ENCODE measurements around the gene HBA2. TPM values are rescaled to one million over a fixed set of nuclear protein-coding genes. Genes with fewer than 3 reads are reported as not detected.
"Not testable (repeated sequence)": the region's sequence is repeated elsewhere in the genome, so short reads cannot be mapped to it uniquely, and the experiment has no call there.

HBA2 gene
- polyA plus RNA-seq (2013, experiment 1 of 4) = not detected
- not detected for polyA plus RNA-seq (2013, experiment 2 of 4)
- not detected for polyA plus RNA-seq (2013, experiment 3 of 4)
- polyA plus RNA-seq (2013, experiment 4 of 4) = not detected

GRCh38 chr16:172374-172941, at the start of gene HBA2:
Gene HBA2, plus strand, starts transcription at chr16:172876. Its CDS starts 37 bp downstream, at chr16:172913.
- no CpG with 5 or more reads among the region's 74 CpGs for WGBS, 2 experiments

GRCh38 chr16:123558-124350, 48.9 kb upstream of the HBA2 start:
- WGBS, 2 experiments = 88 to 90% methylated on average over 17 of the region's 19 CpGs
- H3K4me3 ChIP-seq (ENCODE audit: insufficient read depth, low read depth, low read length); H3K4me1 ChIP-seq (ENCODE audit: control insufficient read depth, insufficient read depth, low read length); H3K27ac ChIP-seq (ENCODE audit: insufficient read depth, low read depth, low read length, poor library complexity, severe bottlenecking); H3K9me3 ChIP-seq (ENCODE audit: control insufficient read depth, low read length); H3K36me3 ChIP-seq (ENCODE audit: control insufficient read depth, insufficient read depth, low read length); H3K27me3 ChIP-seq (ENCODE audit: control insufficient read depth, insufficient read depth, low read length, poor library complexity, severe bottlenecking): not testable (repeated sequence)

More at GRCh38 chr16:172374-172941, at the start of gene HBA2:
- H3K27ac ChIP-seq (ENCODE audit: insufficient read depth, low read depth, low read length, poor library complexity, severe bottlenecking); H3K36me3 ChIP-seq (ENCODE audit: control insufficient read depth, insufficient read depth, low read length); H3K4me3 ChIP-seq (ENCODE audit: insufficient read depth, low read depth, low read length); H3K4me1 ChIP-seq (ENCODE audit: control insufficient read depth, insufficient read depth, low read length); H3K9me3 ChIP-seq (ENCODE audit: control insufficient read depth, low read length): not testable (repeated sequence)
- peaks cover 91% of the 10 kb centered on the region for H3K27me3 ChIP-seq (ENCODE audit: control insufficient read depth, insufficient read depth, low read length, poor library complexity, severe bottlenecking)

- H3K4me1 ChIP-seq (ENCODE audit: control insufficient read depth, insufficient read depth, low read length) = no peaks in the 10 kb centered on the region
- H3K4me3 ChIP-seq (ENCODE audit: insufficient read depth, low read depth, low read length) = no peak overlapping the region
- H3K27me3 ChIP-seq (ENCODE audit: control insufficient read depth, insufficient read depth, low read length, poor library complexity, severe bottlenecking) = no peaks in the 10 kb centered on the region
- no peaks in the 10 kb centered on the region for H3K9me3 ChIP-seq (ENCODE audit: control insufficient read depth, low read length)
- WGBS, 2 experiments = 95 to 98% methylated on average over 3 of the region's 3 CpGs
- no peak overlapping the region for H3K27ac ChIP-seq (ENCODE audit: insufficient read depth, low read depth, low read length, poor library complexity, severe bottlenecking)
- no peaks in the 10 kb centered on the region for H3K36me3 ChIP-seq (ENCODE audit: control insufficient read depth, insufficient read depth, low read length)
These were observed 47.7 kb upstream of the HBA2 start for GRCh38 chr16:125011-125410.

- no peaks in the 10 kb centered on the region for H3K36me3 ChIP-seq (ENCODE audit: control insufficient read depth, insufficient read depth, low read length)
- H3K27me3 ChIP-seq (ENCODE audit: control insufficient read depth, insufficient read depth, low read length, poor library complexity, severe bottlenecking) = no peaks in the 10 kb centered on the region
- WGBS, 2 experiments = 93 to 96% methylated on average over 2 of the region's 2 CpGs
- no peaks in the 10 kb centered on the region for H3K4me1 ChIP-seq (ENCODE audit: control insufficient read depth, insufficient read depth, low read length)
- no peaks in the 10 kb centered on the region for H3K9me3 ChIP-seq (ENCODE audit: control insufficient read depth, low read length)
- no peak overlapping the region for H3K27ac ChIP-seq (ENCODE audit: insufficient read depth, low read depth, low read length, poor library complexity, severe bottlenecking)
- H3K4me3 ChIP-seq (ENCODE audit: insufficient read depth, low read depth, low read length) = no peak overlapping the region
These were observed 43.6 kb upstream of the HBA2 start for GRCh38 chr16:129075-129474.

GRCh38 chr16:130533-131173, 42.0 kb upstream of the HBA2 start:
- Histone ChIP-seq H3K36me3 (ENCODE audit: control insufficient read depth, insufficient read depth, low read length) (no peaks in the 10 kb centered on the region), H3K9me3 (ENCODE audit: control insufficient read depth, low read length) (no peaks in the 10 kb centered on the region), H3K4me3 (ENCODE audit: insufficient read depth, low read depth, low read length) (no peak overlapping the region), H3K4me1 (ENCODE audit: control insufficient read depth, insufficient read depth, low read length) (no peaks in the 10 kb centered on the region), H3K27me3 (ENCODE audit: control insufficient read depth, insufficient read depth, low read length, poor library complexity, severe bottlenecking) (no peaks in the 10 kb centered on the region), H3K27ac (ENCODE audit: insufficient read depth, low read depth, low read length, poor library complexity, severe bottlenecking) (no peak overlapping the region)
- 94 to 96% methylated on average over 14 to 15 of the region's 15 CpGs for WGBS, 2 experiments

- Histone ChIP-seq H3K27me3 (ENCODE audit: control insufficient read depth, insufficient read depth, low read length, poor library complexity, severe bottlenecking) (no peaks in the 10 kb centered on the region), H3K4me1 (ENCODE audit: control insufficient read depth, insufficient read depth, low read length) (no peaks in the 10 kb centered on the region), H3K36me3 (ENCODE audit: control insufficient read depth, insufficient read depth, low read length) (no peaks in the 10 kb centered on the region), H3K9me3 (ENCODE audit: control insufficient read depth, low read length) (no peaks in the 10 kb centered on the region), H3K27ac (ENCODE audit: insufficient read depth, low read depth, low read length, poor library complexity, severe bottlenecking) (no peak overlapping the region), H3K4me3 (ENCODE audit: insufficient read depth, low read depth, low read length) (no peak overlapping the region)
- WGBS, 2 experiments = 90 to 92% methylated on average over 7 of the region's 7 CpGs
These were observed 40.6 kb upstream of the HBA2 start for GRCh38 chr16:132120-132519.

GRCh38 chr16:133716-134115, 39.0 kb upstream of the HBA2 start:
- Histone ChIP-seq H3K4me3 (ENCODE audit: insufficient read depth, low read depth, low read length) (no peak overlapping the region), H3K9me3 (ENCODE audit: control insufficient read depth, low read length) (no peaks in the 10 kb centered on the region), H3K27ac (ENCODE audit: insufficient read depth, low read depth, low read length, poor library complexity, severe bottlenecking) (no peak overlapping the region), H3K4me1 (ENCODE audit: control insufficient read depth, insufficient read depth, low read length) (no peaks in the 10 kb centered on the region), H3K27me3 (ENCODE audit: control insufficient read depth, insufficient read depth, low read length, poor library complexity, severe bottlenecking) (no peaks in the 10 kb centered on the region), H3K36me3 (ENCODE audit: control insufficient read depth, insufficient read depth, low read length) (no peaks in the 10 kb centered on the region)
- WGBS, 2 experiments = 100% methylated on average over 1 to 2 of the region's 2 CpGs

- Histone ChIP-seq H3K9me3 (ENCODE audit: control insufficient read depth, low read length) (no peaks in the 10 kb centered on the region), H3K4me3 (ENCODE audit: insufficient read depth, low read depth, low read length) (peak overlapping the region; percentile 56), H3K27ac (ENCODE audit: insufficient read depth, low read depth, low read length, poor library complexity, severe bottlenecking) (peak overlapping the region; percentile 74), H3K27me3 (ENCODE audit: control insufficient read depth, insufficient read depth, low read length, poor library complexity, severe bottlenecking) (no peaks in the 10 kb centered on the region), H3K4me1 (ENCODE audit: control insufficient read depth, insufficient read depth, low read length) (no peaks in the 10 kb centered on the region), H3K36me3 (ENCODE audit: control insufficient read depth, insufficient read depth, low read length) (no peaks in the 10 kb centered on the region)
- WGBS, 2 experiments = 1 to 2% methylated on average over 22 to 26 of the region's 30 CpGs
These were observed 34.6 kb upstream of the HBA2 start for GRCh38 chr16:138049-138417.

GRCh38 chr16:140175-140857, 32.4 kb upstream of the HBA2 start:
- no peaks in the 10 kb centered on the region for H3K36me3 ChIP-seq (ENCODE audit: control insufficient read depth, insufficient read depth, low read length)
- no peaks in the 10 kb centered on the region for H3K27me3 ChIP-seq (ENCODE audit: control insufficient read depth, insufficient read depth, low read length, poor library complexity, severe bottlenecking)
- no peaks in the 10 kb centered on the region for H3K4me1 ChIP-seq (ENCODE audit: control insufficient read depth, insufficient read depth, low read length)
- H3K9me3 ChIP-seq (ENCODE audit: control insufficient read depth, low read length) = no peaks in the 10 kb centered on the region
- WGBS, 2 experiments = 75 to 79% methylated on average over 8 to 10 of the region's 10 CpGs
- no peak overlapping the region for H3K27ac ChIP-seq (ENCODE audit: insufficient read depth, low read depth, low read length, poor library complexity, severe bottlenecking)
- no peak overlapping the region for H3K4me3 ChIP-seq (ENCODE audit: insufficient read depth, low read depth, low read length)
